SU-DHL-6 (cell line): ENCODE data around the gene LRRFIP2.

ENCODE experiments used
- H2AFZ ChIP-seq: fragments of 200-600 bp; sonication (generic); 2 replicates; pipeline ENCODE4 v1.6.1; 2014; ENCODE audit warnings: low read depth, mild to moderate bottlenecking, moderate library complexity, mixed read lengths, antibody characterized with exemption, low read length; ENCODE audit not compliant: severe bottlenecking
- H3F3A ChIP-seq: fragments of 200-600 bp; shearing (Covaris generic); 2 replicates; pipeline ENCODE4 v1.6.0; 2016; ENCODE audit warnings: antibody characterized with exemption, mild to moderate bottlenecking; ENCODE audit not compliant: insufficient read depth
- H3K27ac ChIP-seq: fragments of 200-600 bp; sonication (generic); 2 replicates; pipeline ENCODE4 v1.5.1; 2016; ENCODE audit warnings: low read depth, mild to moderate bottlenecking, low read length, moderate library complexity, mixed read lengths
- H3K27me3 ChIP-seq: fragments of 200-600 bp; sonication (generic), shearing (Covaris generic); 2 replicates; pipeline ENCODE4 v1.6.0; 2014; ENCODE audit warnings: mild to moderate bottlenecking, low read length
- H3K36me3 ChIP-seq: fragments of 200-600 bp; sonication (generic); 2 replicates; pipeline ENCODE4 v1.6.1; 2014; ENCODE audit warnings: mild to moderate bottlenecking, low read length, mixed read lengths
- H3K4me2 ChIP-seq: fragments of 300-600, 200-600 bp; shearing (Covaris generic), sonication (generic); 2 replicates; pipeline ENCODE4 v1.6.0; 2014; ENCODE audit warnings: low read length, low read depth, mild to moderate bottlenecking; ENCODE audit not compliant: poor library complexity, severe bottlenecking
- H3K4me3 ChIP-seq: fragments of 200-600 bp; sonication (generic); 2 replicates; pipeline ENCODE4 v1.5.1; 2014; ENCODE audit warnings: antibody characterized with exemption, low read length, mild to moderate bottlenecking, mixed read lengths; ENCODE audit not compliant: insufficient read depth, poor library complexity, severe bottlenecking
- H3K79me2 ChIP-seq: fragments of 200-600 bp; sonication (generic); 2 replicates; pipeline ENCODE4 v1.6.1; 2014; ENCODE audit warnings: mild to moderate bottlenecking, low read length, moderate library complexity; ENCODE audit not compliant: insufficient read depth
- H3K9ac ChIP-seq: fragments of 200-600 bp; sonication (generic); 2 replicates; pipeline ENCODE4 v1.7.0; 2014; ENCODE audit warnings: mild to moderate bottlenecking, low read length
- H3K9me2 ChIP-seq: fragments of 200-600 bp; sonication (generic); replicated peaks from 2 replicates; pipeline ENCODE4 v1.6.1; 2014; ENCODE audit warnings: low read length; ENCODE audit not compliant: insufficient read depth
- H3K9me3 ChIP-seq: fragments of 200-600 bp; sonication (generic); 2 replicates; pipeline ENCODE4 v1.6.1; 2014; ENCODE audit warnings: low read length, mixed read lengths; ENCODE audit not compliant: insufficient read depth
- H4K20me1 ChIP-seq: fragments of 200-600 bp; sonication (generic); 2 replicates; pipeline ENCODE4 v1.6.1; 2014; ENCODE audit warnings: low read depth, mild to moderate bottlenecking, antibody characterized with exemption, low read length, moderate library complexity, mixed read lengths
- CTCF ChIP-seq: fragments of 200-600 bp; sonication (generic); IDR thresholded peaks from one replicate; pipeline ENCODE4 v1.5.1; 2017; ENCODE audit warnings: antibody characterized with exemption, mild to moderate bottlenecking, low read length, moderate library complexity; ENCODE audit not compliant: insufficient read depth, poor library complexity, severe bottlenecking
- EZH2phosphoT487 ChIP-seq: fragments of 200-600 bp; sonication (generic), shearing (Covaris generic); conservative IDR thresholded peaks from 2 replicates; pipeline ENCODE4 v1.6.1; 2018; ENCODE audit warnings: mild to moderate bottlenecking, antibody characterized with exemption, low read length, moderate library complexity, mixed read lengths

The LRRFIP2 gene

DNA sequence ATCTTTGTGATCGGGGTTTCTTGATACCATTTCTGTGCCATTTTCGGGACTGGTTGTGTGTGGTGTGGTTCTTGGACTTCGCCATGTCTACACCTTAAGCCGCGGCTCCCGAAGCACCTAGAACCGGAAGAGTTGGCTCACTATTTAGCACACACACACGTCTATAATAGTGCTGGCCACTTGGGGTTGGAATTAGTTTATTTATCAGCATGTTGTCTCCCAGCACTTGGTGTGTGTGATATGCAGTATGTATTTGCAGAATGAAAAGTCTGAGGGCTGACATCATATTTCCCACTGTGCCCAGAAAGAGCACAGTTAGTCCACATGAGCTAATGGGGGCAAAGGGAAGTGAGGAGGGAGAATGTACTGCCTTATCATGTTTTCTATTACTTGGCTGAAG, 157.5 kb downstream of the LRRFIP2 start:
- H3K4me3 ChIP-seq: no peak overlapping the region
- no peaks in the 10 kb centered on the region for H3K9me2 ChIP-seq
- H3K27ac ChIP-seq: no peak overlapping the region
- H3K4me2 ChIP-seq: no peak overlapping the region
- 0 out of 2 replicates have a peak, but pooled peaks cover 5% of the 10 kb centered on the region for H3F3A ChIP-seq
- H3K79me2 ChIP-seq: no peaks in the 10 kb centered on the region
- no peaks in the 10 kb centered on the region for H3K27me3 ChIP-seq
- H3K9ac ChIP-seq: no peak overlapping the region
- peaks cover 28% of the 10 kb centered on the region; the same call in 1 of the 2 replicates for H3K36me3 ChIP-seq
- H3K9me3 ChIP-seq: no peaks in the 10 kb centered on the region
- H4K20me1 ChIP-seq: no peaks in the 10 kb centered on the region
- no peak overlapping the region for H2AFZ ChIP-seq
- TF ChIP-seq CTCF: no peak
- TF ChIP-seq EZH2phosphoT487: no peak

DNA sequence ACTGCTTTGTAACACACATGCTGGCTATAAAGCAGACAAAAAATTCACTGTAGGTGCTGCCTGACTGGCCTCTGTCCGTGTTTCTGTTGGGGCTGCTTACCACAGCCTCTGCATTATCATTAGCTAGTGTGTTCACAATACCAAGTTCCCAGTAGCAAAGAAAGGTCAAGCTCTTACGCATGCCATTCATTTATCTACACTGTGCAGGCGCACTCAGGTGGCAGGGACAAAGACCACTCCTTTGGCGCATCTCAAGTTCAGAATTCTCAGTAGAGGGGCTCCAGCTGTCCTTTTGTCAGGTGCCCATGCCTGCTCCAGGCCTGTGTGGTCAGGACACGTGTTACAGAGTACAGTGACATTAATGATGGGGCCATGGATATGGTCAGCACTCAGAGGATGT, 158.7 kb downstream of the LRRFIP2 start:
- Histone ChIP-seq H3K79me2 (no peaks in the 10 kb centered on the region), H3K4me3 (no peak overlapping the region), H3K36me3 (peaks cover 35% of the 10 kb centered on the region; the same call in 1 of the 2 replicates), H3F3A (0 out of 2 replicates have a peak, but pooled peaks cover 5% of the 10 kb centered on the region), H3K9ac (no peak overlapping the region), H3K27me3 (no peaks in the 10 kb centered on the region), H3K9me2 (no peaks in the 10 kb centered on the region), H3K9me3 (no peaks in the 10 kb centered on the region), H4K20me1 (no peaks in the 10 kb centered on the region), H3K4me2 (no peak overlapping the region), H3K27ac (no peak overlapping the region), H2AFZ (no peak overlapping the region)
- TF ChIP-seq CTCF: no peak
- no peak for TF ChIP-seq EZH2phosphoT487

- no peaks in the 10 kb centered on the region for H3K9me2 ChIP-seq
- H4K20me1 ChIP-seq: no peaks in the 10 kb centered on the region
- TF ChIP-seq EZH2phosphoT487 (no peak), CTCF (no peak)
- no peak overlapping the region for H3K27ac ChIP-seq
- H3K79me2 ChIP-seq: no peaks in the 10 kb centered on the region
- 0 out of 2 replicates have a peak, but pooled peaks cover 5% of the 10 kb centered on the region for H3F3A ChIP-seq
- no peak overlapping the region for H3K4me3 ChIP-seq
- H3K27me3 ChIP-seq: no peaks in the 10 kb centered on the region
- no peak overlapping the region for H2AFZ ChIP-seq
- H3K9ac ChIP-seq: no peak overlapping the region
- H3K4me2 ChIP-seq: no peak overlapping the region
- H3K9me3 ChIP-seq: no peaks in the 10 kb centered on the region
- H3K36me3 ChIP-seq: peaks cover 35% of the 10 kb centered on the region; the same call in 1 of the 2 replicates
Measured at GRCh38 chr3:37014620-37015019, 159.8 kb downstream of the LRRFIP2 start.
